ENCODE measurements around the gene ADAMTS1.

DNA sequence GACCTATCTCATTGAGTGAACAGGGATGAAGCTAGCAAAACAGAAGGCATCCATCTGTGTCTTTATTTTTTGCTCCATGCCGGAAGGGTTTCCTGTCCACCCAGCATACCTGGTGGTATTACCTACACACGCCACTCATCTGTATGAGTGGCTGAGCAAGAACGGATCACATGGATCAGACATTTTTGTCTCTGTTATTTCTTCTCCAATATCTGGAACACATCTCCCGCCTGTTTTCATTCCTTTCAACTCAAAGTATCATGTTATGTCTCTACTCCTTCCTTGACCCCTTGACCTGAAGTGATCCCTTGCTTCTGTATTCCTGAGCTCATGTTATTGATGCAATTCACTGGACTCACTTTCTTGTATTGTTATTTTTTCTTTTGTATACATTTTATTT lies 24.7 kb downstream of the ADAMTS1 start:
- TF ChIP-seq POU6F1 (CRISPR knock-in tag; IDR thresholded peaks at IDR 0.05; ENCODE audit: borderline replicate concordance, low read depth), result no peak
- no peak for TF ChIP-seq TCF4 (CRISPR knock-in tag; IDR thresholded peaks at IDR 0.05; ENCODE audit: borderline replicate concordance)
- no peak for TF ChIP-seq BACH2 (CRISPR knock-in tag; IDR thresholded peaks at IDR 0.05; ENCODE audit: borderline replicate concordance)
- TF ChIP-seq, protein P1, sequence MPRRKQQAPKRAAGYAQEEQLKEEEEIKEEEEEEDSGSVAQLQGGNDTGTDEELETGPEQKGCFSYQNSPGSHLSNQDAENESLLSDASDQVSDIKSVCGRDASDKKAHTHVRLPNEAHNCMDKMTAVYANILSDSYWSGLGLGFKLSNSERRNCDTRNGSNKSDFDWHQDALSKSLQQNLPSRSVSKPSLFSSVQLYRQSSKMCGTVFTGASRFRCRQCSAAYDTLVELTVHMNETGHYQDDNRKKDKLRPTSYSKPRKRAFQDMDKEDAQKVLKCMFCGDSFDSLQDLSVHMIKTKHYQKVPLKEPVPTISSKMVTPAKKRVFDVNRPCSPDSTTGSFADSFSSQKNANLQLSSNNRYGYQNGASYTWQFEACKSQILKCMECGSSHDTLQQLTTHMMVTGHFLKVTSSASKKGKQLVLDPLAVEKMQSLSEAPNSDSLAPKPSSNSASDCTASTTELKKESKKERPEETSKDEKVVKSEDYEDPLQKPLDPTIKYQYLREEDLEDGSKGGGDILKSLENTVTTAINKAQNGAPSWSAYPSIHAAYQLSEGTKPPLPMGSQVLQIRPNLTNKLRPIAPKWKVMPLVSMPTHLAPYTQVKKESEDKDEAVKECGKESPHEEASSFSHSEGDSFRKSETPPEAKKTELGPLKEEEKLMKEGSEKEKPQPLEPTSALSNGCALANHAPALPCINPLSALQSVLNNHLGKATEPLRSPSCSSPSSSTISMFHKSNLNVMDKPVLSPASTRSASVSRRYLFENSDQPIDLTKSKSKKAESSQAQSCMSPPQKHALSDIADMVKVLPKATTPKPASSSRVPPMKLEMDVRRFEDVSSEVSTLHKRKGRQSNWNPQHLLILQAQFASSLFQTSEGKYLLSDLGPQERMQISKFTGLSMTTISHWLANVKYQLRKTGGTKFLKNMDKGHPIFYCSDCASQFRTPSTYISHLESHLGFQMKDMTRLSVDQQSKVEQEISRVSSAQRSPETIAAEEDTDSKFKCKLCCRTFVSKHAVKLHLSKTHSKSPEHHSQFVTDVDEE (CRISPR knock-in tag; IDR thresholded peaks at IDR 0.05), result no peak
- TF ChIP-seq ZC3H10 (CRISPR knock-in tag; IDR thresholded peaks at IDR 0.05), result no peak
- no peak for TF ChIP-seq CSRNP3 (CRISPR knock-in tag; IDR thresholded peaks at IDR 0.05)
- TF ChIP-seq, protein P2, sequence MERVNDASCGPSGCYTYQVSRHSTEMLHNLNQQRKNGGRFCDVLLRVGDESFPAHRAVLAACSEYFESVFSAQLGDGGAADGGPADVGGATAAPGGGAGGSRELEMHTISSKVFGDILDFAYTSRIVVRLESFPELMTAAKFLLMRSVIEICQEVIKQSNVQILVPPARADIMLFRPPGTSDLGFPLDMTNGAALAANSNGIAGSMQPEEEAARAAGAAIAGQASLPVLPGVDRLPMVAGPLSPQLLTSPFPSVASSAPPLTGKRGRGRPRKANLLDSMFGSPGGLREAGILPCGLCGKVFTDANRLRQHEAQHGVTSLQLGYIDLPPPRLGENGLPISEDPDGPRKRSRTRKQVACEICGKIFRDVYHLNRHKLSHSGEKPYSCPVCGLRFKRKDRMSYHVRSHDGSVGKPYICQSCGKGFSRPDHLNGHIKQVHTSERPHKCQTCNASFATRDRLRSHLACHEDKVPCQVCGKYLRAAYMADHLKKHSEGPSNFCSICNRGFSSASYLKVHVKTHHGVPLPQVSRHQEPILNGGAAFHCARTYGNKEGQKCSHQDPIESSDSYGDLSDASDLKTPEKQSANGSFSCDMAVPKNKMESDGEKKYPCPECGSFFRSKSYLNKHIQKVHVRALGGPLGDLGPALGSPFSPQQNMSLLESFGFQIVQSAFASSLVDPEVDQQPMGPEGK (CRISPR knock-in tag; IDR thresholded peaks at IDR 0.05; ENCODE audit: borderline replicate concordance), result no peak
- no peak for TF ChIP-seq ZFP30 (CRISPR knock-in tag; IDR thresholded peaks at IDR 0.05)
- TF ChIP-seq OSR1 (CRISPR knock-in tag; IDR thresholded peaks at IDR 0.05), result no peak
- no peak for TF ChIP-seq SNAI2 (CRISPR knock-in tag; IDR thresholded peaks at IDR 0.05)
- TF ChIP-seq TOX (CRISPR knock-in tag; IDR thresholded peaks at IDR 0.05; ENCODE audit: borderline replicate concordance), result no peak
- no peak for TF ChIP-seq ZFP3 (CRISPR knock-in tag; IDR thresholded peaks at IDR 0.05)
- TF ChIP-seq, protein P3, sequence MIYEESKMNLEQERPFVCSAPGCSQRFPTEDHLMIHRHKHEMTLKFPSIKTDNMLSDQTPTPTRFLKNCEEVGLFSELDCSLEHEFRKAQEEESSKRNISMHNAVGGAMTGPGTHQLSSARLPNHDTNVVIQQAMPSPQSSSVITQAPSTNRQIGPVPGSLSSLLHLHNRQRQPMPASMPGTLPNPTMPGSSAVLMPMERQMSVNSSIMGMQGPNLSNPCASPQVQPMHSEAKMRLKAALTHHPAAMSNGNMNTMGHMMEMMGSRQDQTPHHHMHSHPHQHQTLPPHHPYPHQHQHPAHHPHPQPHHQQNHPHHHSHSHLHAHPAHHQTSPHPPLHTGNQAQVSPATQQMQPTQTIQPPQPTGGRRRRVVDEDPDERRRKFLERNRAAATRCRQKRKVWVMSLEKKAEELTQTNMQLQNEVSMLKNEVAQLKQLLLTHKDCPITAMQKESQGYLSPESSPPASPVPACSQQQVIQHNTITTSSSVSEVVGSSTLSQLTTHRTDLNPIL (CRISPR knock-in tag; IDR thresholded peaks at IDR 0.05; ENCODE audit: low read depth), result no peak
- TF ChIP-seq ARNTL (CRISPR knock-in tag; IDR thresholded peaks at IDR 0.05; ENCODE audit: borderline replicate concordance, low read depth), result no peak
